AML-193 (cell line): ENCODE measurements around the gene G6PC3.

Experiments used
- DNase-seq, 2 experiments: peaks; one replicate each; lab custom pipeline; 2025; lab: John Stamatoyannopoulos, UW

Gene G6PC3

DNA sequence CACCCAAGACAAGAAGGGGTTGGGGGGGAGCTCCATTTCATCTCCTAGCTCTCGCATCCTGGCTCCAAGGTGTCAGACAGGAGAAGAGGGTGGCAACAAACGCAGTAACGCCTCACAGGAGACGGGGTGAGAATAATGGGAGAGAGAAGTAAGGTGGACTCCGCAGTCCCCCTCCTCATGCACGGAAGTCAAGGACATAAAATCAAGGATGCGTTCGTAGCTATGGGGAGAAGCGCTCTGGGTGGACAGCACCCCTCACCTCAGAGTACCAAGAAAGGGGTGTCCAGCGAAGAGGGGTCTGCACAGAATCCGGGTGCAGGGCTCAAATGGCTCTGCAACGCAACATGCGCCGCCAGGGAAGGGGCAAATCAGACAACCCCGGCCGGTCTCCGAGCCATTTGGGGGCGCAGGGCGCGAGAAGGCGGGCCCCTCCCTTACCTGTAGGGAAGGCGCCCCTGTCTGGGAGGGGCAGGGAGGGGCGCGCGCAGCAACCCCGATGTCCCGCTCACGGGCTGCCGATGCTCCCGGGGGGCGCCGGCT lies 52.4 kb downstream of the G6PC3 start:
- no peak for DNase-seq

DNA sequence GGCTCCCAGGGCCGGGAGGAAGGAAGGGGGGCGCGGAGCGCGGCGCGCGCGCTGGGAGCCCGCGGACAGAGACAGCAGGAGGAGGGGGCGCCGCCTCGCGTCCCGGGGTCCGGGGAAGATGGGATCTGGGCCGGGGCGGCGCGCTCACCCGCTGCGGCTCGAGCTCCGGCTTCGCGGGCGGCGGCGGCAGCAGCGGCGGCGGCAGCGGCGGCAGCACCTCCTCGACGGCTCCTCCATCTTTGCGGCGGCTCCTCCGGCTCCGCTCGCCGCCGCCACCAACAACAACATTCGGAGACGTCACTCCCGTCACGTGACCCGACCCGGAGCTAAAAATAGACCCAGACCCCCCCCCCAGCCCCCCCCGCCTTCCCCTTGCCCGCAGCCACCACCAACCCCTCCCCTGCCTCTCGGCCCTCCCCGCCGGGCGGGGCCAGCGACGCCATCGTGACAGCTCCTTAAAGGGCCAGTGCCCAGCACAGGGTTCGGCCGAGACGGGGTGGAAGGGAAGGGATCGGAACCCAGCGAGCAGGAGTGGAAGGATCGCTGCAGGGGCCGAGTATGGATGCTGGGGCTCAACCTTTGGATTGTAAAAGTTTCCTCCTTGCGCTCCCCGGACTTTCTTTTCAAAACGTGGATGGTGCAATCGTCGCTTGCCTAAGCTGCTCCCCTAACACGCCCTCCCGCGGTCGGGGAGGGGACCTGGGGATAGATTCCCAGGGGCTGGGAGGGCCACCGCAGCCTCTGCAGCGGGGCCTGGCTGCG lies 53.0 kb downstream of the G6PC3 start, which contains the start of gene HDAC5:
Gene HDAC5 (minus strand): TSS at position 286 of the 762 bp plus-strand sequence. CDS start 6,126 bp downstream, outside the sequence.
- peak; percentile 97 to 99 for DNase-seq

DNA sequence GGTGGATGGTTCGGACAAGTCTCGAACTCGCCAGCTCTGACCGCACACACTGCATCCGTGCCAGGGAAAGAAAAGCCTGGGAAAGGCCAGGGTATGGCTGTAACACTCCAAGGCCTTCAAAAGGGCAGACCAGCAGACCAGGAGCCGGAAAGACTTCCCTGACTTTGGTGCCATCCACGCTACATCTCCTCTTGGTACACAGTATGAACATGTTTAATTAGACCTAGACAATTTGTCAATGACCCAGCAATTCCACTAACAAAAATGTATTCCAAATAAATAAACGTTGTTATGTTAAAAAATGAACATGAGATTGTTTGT lies 53.5 kb downstream of the G6PC3 start:
- no peak for DNase-seq
